Limb (tissue), 2 donors: ENCODE measurements around the gene EGFR.

Experiments used
- DNase-seq, 2 donors: peaks; one replicate each; pipeline ENCODE4 v3.0.0-alpha.2; 2016; ENCODE audit errors: extremely low spot score in 2 of 2

Gene EGFR

DNA sequence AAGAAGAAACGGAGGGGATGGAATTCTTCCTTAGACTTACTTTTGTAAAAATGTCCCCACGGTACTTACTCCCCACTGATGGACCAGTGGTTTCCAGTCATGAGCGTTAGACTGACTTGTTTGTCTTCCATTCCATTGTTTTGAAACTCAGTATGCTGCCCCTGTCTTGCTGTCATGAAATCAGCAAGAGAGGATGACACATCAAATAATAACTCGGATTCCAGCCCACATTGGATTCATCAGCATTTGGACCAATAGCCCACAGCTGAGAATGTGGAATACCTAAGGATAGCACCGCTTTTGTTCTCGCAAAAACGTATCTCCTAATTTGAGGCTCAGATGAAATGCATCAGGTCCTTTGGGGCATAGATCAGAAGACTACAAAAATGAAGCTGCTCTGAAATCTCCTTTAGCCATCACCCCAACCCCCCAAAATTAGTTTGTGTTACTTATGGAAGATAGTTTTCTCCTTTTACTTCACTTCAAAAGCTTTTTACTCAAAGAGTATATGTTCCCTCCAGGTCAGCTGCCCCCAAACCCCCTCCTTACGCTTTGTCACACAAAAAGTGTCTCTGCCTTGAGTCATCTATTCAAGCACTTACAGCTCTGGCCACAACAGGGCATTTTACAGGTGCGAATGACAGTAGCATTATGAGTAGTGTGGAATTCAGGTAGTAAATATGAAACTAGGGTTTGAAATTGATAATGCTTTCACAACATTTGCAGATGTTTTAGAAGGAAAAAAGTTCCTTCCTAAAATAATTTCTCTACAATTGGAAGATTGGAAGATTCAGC is 187.6 kb downstream of the EGFR start:
- no peak for DNase-seq

- no peak for DNase-seq
Observed at GRCh38 chr7:55207436-55208125, 188.8 kb downstream of the EGFR start.

DNA sequence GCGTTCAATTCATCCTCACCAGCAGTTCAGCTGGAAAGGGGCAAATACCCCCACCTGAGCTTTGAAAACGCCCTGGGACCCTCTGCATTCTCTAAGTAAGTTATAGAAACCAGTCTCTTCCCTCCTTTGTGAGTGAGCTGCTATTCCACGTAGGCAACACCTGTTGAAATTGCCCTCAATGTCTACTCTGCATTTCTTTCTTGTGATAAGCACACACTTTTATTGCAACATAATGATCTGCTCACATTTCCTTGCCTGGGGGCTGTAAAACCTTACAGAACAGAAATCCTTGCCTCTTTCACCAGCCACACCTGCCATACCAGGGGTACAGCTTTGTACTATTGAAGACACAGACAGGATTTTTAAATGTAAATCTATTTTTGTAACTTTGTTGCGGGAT is 190.5 kb downstream of the EGFR start:
- no peak for DNase-seq

DNA sequence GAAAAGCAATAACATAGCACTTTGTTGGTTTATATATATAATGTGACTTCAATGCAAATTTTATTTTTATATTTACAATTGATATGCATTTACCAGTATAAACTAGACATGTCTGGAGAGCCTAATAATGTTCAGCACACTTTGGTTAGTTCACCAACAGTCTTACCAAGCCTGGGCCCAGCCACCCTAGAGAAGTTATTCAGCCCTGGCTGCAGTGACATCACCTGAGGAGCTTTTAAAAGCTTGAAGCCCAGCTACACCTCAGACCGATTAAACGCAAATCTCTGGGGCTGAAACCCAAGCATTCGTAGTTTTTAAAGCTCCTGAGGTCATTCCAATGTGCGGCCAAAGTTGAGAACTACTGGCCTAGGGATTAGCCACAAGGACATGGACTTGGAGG is 191.4 kb downstream of the EGFR start:
- no peak for DNase-seq

DNA sequence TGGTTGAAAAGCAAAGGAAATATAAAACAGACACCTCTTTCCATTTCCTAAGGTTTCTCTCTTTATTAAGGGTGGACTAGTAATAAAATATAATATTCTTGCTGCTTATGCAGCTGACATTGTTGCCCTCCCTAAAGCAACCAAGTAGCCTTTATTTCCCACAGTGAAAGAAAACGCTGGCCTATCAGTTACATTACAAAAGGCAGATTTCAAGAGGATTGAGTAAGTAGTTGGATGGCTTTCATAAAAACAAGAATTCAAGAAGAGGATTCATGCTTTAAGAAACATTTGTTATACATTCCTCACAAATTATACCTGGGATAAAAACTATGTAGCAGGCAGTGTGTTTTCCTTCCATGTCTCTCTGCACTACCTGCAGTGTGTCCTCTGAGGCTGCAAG is 191.9 kb downstream of the EGFR start:
- no peak for DNase-seq

- no peak for DNase-seq
Observed at GRCh38 chr7:55211726-55212125, 192.9 kb downstream of the EGFR start.

DNA sequence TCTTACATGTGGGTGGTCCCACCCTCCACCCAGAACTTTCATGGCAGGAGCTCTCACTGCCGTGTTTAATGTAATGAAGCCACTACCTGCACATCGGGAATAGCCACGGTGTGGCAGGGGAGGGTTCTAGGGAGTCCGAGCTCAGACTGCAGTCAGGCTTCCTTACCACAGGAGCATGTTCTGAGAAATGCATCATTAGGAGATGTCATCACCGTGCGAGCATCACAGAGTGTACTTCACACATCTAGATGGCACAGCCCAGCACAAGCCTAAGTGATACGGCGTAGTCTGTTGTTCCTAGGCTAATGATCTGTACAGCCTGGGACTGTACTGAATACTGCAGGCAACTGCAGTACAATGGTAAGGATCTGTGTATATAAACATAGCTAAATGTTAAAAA is 193.4 kb downstream of the EGFR start:
- DNase-seq: no peak

GRCh38 chr7:55212838-55213237 is 194.0 kb downstream of the EGFR start:
- no peak for DNase-seq

- no peak for DNase-seq
Observed at GRCh38 chr7:55214707-55215106, 195.9 kb downstream of the EGFR start.

DNA sequence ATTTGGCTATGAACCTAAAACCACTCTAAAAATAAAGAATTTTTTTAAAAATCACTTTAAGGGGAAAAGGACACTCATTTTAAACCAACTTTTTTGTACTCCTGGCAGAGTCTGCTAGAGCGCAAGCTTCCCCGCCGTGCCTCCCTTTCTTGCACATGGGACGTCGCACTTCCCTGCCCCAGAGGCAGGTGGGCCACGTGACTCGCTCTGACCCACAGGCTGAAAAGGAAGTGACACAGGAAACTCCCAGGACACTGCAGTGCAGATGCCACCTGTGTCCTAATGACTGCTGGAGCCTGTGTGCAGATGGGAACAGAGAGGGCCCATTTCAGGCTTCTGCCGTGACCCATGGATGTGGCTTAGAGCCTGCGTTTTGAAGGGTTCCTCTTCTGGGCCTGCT is 204.2 kb downstream of the EGFR start:
- no peak for DNase-seq

DNA sequence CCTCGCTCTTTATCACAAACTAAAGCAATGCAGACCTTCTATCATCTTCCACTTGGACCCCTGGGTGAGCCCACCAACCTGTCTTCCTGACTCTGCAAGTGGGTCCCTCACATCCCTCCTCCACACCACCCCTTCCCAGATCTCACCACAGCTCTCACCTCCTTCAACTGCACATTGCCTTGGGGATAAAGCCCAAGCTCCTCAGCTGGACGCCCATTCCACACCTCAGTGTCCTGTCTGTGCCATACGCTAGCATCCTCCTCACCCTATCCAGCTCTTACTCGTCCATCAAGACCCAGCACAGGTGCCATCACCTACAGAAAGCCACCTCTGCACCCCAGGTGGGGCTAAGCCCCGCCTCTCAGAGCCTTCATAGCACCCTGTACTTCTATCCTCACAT is 205.3 kb downstream of the EGFR start:
- DNase-seq: no peak

DNA sequence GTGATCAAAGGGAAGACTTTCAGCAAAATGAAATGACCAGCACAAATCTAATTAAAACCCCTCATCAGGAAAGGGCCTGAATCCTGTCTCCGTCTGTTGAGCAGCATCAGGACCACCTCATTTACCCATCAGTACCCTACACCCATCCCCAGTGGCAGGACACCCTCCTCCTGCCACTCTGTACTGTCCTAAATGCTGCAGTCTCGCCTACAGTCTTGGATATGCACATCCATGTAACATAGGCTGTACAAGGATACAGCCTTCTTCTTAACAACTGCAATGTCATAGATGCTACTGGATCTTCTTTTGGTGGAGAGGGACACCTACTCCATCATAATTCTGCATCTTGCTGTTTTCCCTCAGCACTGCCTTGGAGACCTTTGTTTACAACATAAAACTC is 206.0 kb downstream of the EGFR start:
- no peak for DNase-seq

DNA sequence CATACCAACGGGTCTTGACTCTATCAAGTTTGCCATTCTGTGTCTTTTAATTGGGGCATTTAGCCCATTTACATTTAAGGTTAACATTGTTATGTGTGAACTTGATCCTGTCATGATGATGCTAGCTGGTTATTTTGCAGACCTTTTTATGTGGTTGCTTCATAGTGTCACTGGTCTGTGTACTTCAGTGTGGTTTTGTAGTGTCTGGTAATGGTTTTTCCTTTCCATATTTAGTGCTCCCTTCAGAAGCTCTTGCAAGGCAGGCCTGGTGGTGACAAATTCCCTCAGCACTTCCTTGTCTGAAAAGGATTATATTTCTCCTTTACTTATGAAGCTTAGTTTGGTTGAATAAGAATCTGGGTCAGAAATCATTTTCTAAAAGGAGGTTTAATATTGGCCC is 211.2 kb downstream of the EGFR start:
- no peak for DNase-seq

GRCh38 chr7:55231736-55232280 is 213.0 kb downstream of the EGFR start:
- DNase-seq: no peak

DNA sequence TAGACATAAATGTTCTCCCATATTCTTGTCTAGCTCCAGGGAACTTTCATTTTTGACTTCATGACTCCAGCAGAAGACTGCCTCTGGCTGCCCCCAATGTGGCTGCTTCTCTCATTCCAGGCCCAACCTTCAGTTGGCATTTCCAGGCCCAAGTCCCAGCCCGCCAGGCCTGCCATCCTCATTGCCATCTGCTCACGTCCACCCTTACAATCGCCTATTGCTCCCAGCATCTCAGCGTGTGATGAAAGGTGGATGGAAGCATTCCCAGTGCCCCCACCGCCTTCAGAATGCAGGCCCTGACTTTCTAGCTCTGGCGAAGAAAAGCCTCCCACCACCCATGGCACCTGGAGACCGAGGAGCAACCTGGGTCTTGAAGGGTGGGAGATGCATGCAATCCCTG is 214.2 kb downstream of the EGFR start:
- DNase-seq: no peak

- no peak for DNase-seq
Observed at GRCh38 chr7:55234408-55234807, 215.6 kb downstream of the EGFR start.

DNA sequence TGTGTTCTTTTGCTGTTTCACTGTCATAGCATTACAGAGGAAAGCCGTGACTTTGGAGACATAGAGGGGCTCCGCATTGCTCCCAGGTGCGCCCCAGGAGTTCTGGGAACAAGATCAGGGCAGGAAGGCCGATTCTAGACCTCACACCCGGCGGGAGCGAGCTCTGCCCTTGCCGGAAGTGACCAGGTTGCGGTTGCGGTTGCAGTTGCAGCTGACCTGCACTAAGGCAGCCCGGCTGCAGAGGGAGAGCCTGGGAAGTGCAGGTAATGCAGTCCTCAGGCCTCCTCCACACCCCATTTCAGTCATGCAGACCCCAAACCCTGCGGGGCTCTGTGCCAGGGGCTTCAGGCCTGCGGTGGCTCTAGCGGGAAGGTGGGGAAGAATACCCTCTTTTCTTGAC is 216.3 kb downstream of the EGFR start:
- DNase-seq: no peak

- no peak for DNase-seq
Observed at GRCh38 chr7:55235801-55236200, 217.0 kb downstream of the EGFR start.

- no peak for DNase-seq
Observed at GRCh38 chr7:55236476-55236875, 217.7 kb downstream of the EGFR start.

GRCh38 chr7:55237156-55237893 is 218.5 kb downstream of the EGFR start:
- DNase-seq: no peak

DNA sequence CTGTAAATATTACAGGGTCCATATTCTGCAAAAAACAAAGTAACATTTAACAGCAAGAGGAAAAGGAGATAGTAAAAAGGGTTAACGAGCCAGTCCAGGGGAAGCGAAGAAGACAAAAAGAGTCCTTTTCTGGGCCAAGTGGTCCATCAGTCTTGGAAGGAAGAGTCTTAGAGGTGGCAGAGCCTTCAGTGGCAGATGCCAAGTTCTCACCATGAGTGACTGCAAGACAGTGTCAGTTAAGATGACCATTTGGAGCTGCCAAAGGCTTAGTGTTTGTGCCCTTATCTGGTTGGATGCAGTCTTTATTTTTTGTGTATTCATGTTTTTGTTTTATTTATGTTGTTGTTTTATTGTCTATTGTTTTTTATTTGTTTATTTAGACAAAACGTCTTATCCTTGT is 220.6 kb downstream of the EGFR start:
- DNase-seq: no peak

DNA sequence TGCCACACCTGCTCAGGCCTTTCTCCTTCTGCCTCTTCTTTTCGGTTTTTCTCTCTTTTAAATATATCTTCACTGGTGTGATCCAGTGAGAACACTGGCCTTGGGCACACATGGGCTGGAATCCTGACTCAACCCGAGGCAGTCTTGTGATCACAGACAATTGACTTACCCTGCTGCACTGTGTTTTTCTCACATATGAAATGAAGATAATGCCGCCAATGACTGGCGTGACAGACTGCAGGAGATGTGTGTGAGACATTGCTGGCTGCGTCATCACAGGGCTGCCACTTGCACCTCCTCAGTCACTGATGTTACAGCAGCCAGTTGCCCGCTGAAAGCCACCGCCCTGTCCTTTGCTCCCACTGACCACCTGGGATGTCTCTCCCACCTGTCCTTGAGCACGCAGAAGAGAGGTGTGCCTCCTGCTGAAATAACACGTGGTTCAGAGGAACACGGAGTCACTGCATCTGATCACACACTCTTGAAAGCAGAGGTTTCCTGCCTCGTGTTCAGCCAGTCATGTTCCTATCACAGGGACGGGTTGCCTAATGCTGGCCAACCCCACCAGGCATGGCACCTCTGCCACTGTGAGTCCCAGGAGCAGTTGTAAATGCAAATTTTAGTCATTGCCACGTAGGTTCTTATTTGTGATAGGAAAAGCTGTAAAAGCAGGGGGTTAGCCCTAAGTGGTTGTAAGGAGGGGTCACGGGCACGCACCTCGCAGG is 221.8 kb downstream of the EGFR start:
- no peak for DNase-seq
